Ascending aorta (tissue), 2 donors: Measurements from ENCODE around the gene ZC3H18. TPM values are rescaled to one million over a fixed set of nuclear protein-coding genes. Genes with fewer than 3 reads are reported as not detected.

ENCODE experiments used
- DNase-seq, 2 donors: peaks; one replicate each; pipeline ENCODE4 v3.0.0-alpha.2; 2019; ENCODE audit warnings: low spot score in 2 of 2
- H3K27ac ChIP-seq, 2 donors: fragments of 200-600 bp; sonication (generic); one replicate each; pipeline ENCODE4 v1.5.1; 2016 to 2017; ENCODE audit warnings: mild to moderate bottlenecking in 1 of 2
- H3K27me3 ChIP-seq: fragments of 200-600 bp; sonication (generic); one replicate; pipeline ENCODE4 v1.5.1; 2017
- H3K36me3 ChIP-seq, 2 donors: fragments of 200-600 bp; sonication (generic); one replicate each; pipeline ENCODE4 v1.5.1; 2016
- H3K4me1 ChIP-seq, 2 donors: fragments of 200-600 bp; sonication (generic); one replicate each; pipeline ENCODE4 v1.5.1; 2016 to 2017; ENCODE audit warnings: mild to moderate bottlenecking in 1 of 2
- H3K4me3 ChIP-seq, 2 donors: fragments of 200-600 bp; sonication (generic); one replicate each; pipeline ENCODE4 v1.5.1; 2016 to 2017; ENCODE audit warnings: mild to moderate bottlenecking in 1 of 2
- H3K9me3 ChIP-seq, 2 donors: fragments of 200-600 bp; sonication (generic); one replicate each; pipeline ENCODE4 v1.5.1; 2016
- CTCF ChIP-seq, 3 experiments: fragments of 200-600 bp in 2 of 3; fragments of 450-650 bp in 1 of 3; sonication (generic) in 2 of 3; IDR thresholded peaks; one replicate each; pipeline ENCODE4 v1.5.1; 2016 to 2019; ENCODE audit warnings: antibody characterized with exemption in 3 of 3, mild to moderate bottlenecking in 1 of 3, moderate library complexity in 1 of 3
- intact Hi-C: fragments of 100-400 bp; cut with DNase I; formaldehyde crosslinking; loops from one replicate; pipeline ENCODE4 v1.15.1; 2023
- total RNA-seq: library from RNA; depleted of rRNA; stranded (reverse); fragments of >200 nt; gene quantifications from one replicate; pipeline ENCODE4 v1.1.0, GENCODE V29; 2016

ZC3H18 gene
- total RNA-seq, 1 donor from 2014 or later = 36.3 TPM

- H3K4me1 ChIP-seq = peaks cover 0 to 4% of the 10 kb centered on the region in 2 donors
- peak overlapping the region; percentile 39 to 63 for H3K4me3 ChIP-seq
- no peak for TF ChIP-seq CTCF (IDR thresholded peaks at IDR 0.05)
- intact Hi-C loops = no loop called here
- H3K9me3 ChIP-seq = no peaks in the 10 kb centered on the region
- no peak overlapping the region for H3K27ac ChIP-seq
- DNase-seq = no peak
- peaks cover 24 to 34% of the 10 kb centered on the region in 2 donors for H3K36me3 ChIP-seq
- no peaks in the 10 kb centered on the region for H3K27me3 ChIP-seq
Observed at GRCh38 chr16:88634994-88635670, 64.9 kb downstream of the ZC3H18 start.

GRCh38 chr16:88635671-88636319 is 65.6 kb downstream of the ZC3H18 start:
- no peak for TF ChIP-seq CTCF (IDR thresholded peaks at IDR 0.05)

GRCh38 chr16:88636488-88637265 is 66.5 kb downstream of the ZC3H18 start:
- no peaks in the 10 kb centered on the region for H3K27me3 ChIP-seq
- peaks cover 10 to 19% of the 10 kb centered on the region in 2 donors for H3K36me3 ChIP-seq
- no peak for TF ChIP-seq CTCF (IDR thresholded peaks at IDR 0.05)
- DNase-seq = no peak
- no peak overlapping the region for H3K27ac ChIP-seq
- H3K9me3 ChIP-seq = no peaks in the 10 kb centered on the region
- peaks cover 0 to 4% of the 10 kb centered on the region in 2 donors for H3K4me1 ChIP-seq
- intact Hi-C loops = no loop called here
- H3K4me3 ChIP-seq = no peak overlapping the region

More at GRCh38 chr16:88635671-88636319, 65.6 kb downstream of the ZC3H18 start:
- no peaks in the 10 kb centered on the region for H3K27me3 ChIP-seq
- peaks cover 17 to 27% of the 10 kb centered on the region in 2 donors for H3K36me3 ChIP-seq
- no peak overlapping the region for H3K4me3 ChIP-seq
- no peaks in the 10 kb centered on the region for H3K9me3 ChIP-seq
- H3K27ac ChIP-seq = no peak overlapping the region
- DNase-seq = no peak
- H3K4me1 ChIP-seq = peaks cover 0 to 4% of the 10 kb centered on the region in 2 donors
- intact Hi-C loops = no loop called here

GRCh38 chr16:88638323-88639230 is 68.4 kb downstream of the ZC3H18 start, which contains the start of gene IL17C:
IL17C (plus strand) TSS chr16:88638572; CDS start chr16:88638642, 70 bp downstream.
- no peak for DNase-seq
- intact Hi-C loops = no loop called here
- no peaks in the 10 kb centered on the region for H3K9me3 ChIP-seq
- no peak for TF ChIP-seq CTCF (IDR thresholded peaks at IDR 0.05)
- peaks cover 0 to 2% of the 10 kb centered on the region in 2 donors for H3K36me3 ChIP-seq
- no peak within 1 kb of the TSS for H3K27ac ChIP-seq
- peaks cover 0 to 4% of the 10 kb centered on the region in 2 donors for H3K4me1 ChIP-seq
- H3K4me3 ChIP-seq = no peak within 1 kb of the TSS
- no peaks in the 10 kb centered on the region for H3K27me3 ChIP-seq
